Chondrocyte (in vitro differentiated cells): ENCODE measurements around the gene TMEM165. TPM values are rescaled to one million over a fixed set of nuclear protein-coding genes. Genes with fewer than 3 reads are reported as not detected.

Source experiments
- DNase-seq: peaks from one replicate; pipeline ENCODE4 v3.0.0; 2021; ENCODE audit warnings: mixed read lengths, low spot score
- H3K27ac Mint-ChIP-seq: one replicate; pipeline ENCODE4 v1.8.0; 2021; ENCODE audit warnings: mild to moderate bottlenecking, moderate library complexity, mixed read lengths; ENCODE audit not compliant: unreplicated experiment
- H3K27me3 Mint-ChIP-seq: 2 replicates; pipeline ENCODE4 v1.8.0; 2021; ENCODE audit warnings: low read depth, mixed read lengths
- H3K36me3 Mint-ChIP-seq: 2 replicates; pipeline ENCODE4 v1.8.0; 2021; ENCODE audit warnings: low read depth, mixed read lengths
- H3K4me1 Mint-ChIP-seq: 2 replicates; pipeline ENCODE4 v1.8.0; 2021; ENCODE audit warnings: low read depth, mild to moderate bottlenecking, mixed read lengths
- H3K4me3 Mint-ChIP-seq: one replicate; pipeline ENCODE4 v1.8.0; 2021; ENCODE audit warnings: mild to moderate bottlenecking, moderate library complexity, mixed read lengths; ENCODE audit not compliant: unreplicated experiment
- H3K9me3 Mint-ChIP-seq: 2 replicates; pipeline ENCODE4 v1.8.0; 2021; ENCODE audit warnings: low read depth, mixed read lengths
- CTCF ChIP-seq: fragments of 200-600 bp; sonication (generic); IDR thresholded peaks from 2 replicates; pipeline ENCODE4 v1.5.0; 2021; ENCODE audit warnings: antibody characterized with exemption, mild to moderate bottlenecking, moderate library complexity
- total RNA-seq: library from RNA; stranded (reverse); gene quantifications from 3 replicates; pipeline ENCODE4 v1.2.1, GENCODE V29; 2021

The TMEM165 gene
- total RNA-seq, 1 donor from 2014 or later = 111 TPM

GRCh38 chr4:55406545-55406944 is 10.8 kb downstream of the TMEM165 start:
- Mint-ChIP-seq H3K9me3 (no peaks in the 10 kb centered on the region), H3K27me3 (no peaks in the 10 kb centered on the region), H3K27ac (peak overlapping the region; percentile 80), H3K4me1 (peaks cover 59% of the 10 kb centered on the region), H3K36me3 (peaks cover 27% of the 10 kb centered on the region), H3K4me3 (no peak overlapping the region)
- TF ChIP-seq CTCF = no peak
- no peak for DNase-seq

- H3K4me1 Mint-ChIP-seq = peaks cover 63% of the 10 kb centered on the region
These were observed 11.4 kb downstream of the TMEM165 start for GRCh38 chr4:55407119-55407518.

DNA sequence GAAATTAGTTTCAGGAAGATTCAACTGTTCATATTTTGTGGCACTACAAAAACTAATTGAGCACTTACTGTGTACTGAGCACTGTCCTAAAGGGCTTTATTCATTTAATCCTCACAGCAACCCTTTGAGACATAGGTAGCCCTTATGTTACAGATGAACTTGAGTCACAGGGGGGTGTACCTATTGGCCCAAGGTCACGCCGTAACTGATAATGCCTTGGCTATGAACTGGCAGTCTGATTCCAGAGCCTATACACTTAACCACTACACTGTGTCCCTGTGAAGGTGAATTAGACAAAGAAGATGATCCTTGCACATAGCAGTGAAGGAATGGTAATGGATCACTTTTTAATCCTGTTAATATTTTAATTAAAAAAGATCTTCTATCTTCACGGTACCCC is 12.0 kb downstream of the TMEM165 start:
- no peak overlapping the region for H3K4me3 Mint-ChIP-seq
- no peak overlapping the region for H3K27ac Mint-ChIP-seq
- no peaks in the 10 kb centered on the region for H3K27me3 Mint-ChIP-seq
- TF ChIP-seq CTCF = no peak
- no peaks in the 10 kb centered on the region for H3K9me3 Mint-ChIP-seq
- peaks cover 31% of the 10 kb centered on the region for H3K36me3 Mint-ChIP-seq
- peaks cover 63% of the 10 kb centered on the region for H3K4me1 Mint-ChIP-seq
- DNase-seq = no peak

More at GRCh38 chr4:55407119-55407518, 11.4 kb downstream of the TMEM165 start:
- no peaks in the 10 kb centered on the region for H3K9me3 Mint-ChIP-seq
- no peaks in the 10 kb centered on the region for H3K27me3 Mint-ChIP-seq
- peaks cover 31% of the 10 kb centered on the region for H3K36me3 Mint-ChIP-seq
- TF ChIP-seq CTCF = no peak
- DNase-seq = no peak
- no peak overlapping the region for H3K4me3 Mint-ChIP-seq
- peak overlapping the region; percentile 80 for H3K27ac Mint-ChIP-seq

DNA sequence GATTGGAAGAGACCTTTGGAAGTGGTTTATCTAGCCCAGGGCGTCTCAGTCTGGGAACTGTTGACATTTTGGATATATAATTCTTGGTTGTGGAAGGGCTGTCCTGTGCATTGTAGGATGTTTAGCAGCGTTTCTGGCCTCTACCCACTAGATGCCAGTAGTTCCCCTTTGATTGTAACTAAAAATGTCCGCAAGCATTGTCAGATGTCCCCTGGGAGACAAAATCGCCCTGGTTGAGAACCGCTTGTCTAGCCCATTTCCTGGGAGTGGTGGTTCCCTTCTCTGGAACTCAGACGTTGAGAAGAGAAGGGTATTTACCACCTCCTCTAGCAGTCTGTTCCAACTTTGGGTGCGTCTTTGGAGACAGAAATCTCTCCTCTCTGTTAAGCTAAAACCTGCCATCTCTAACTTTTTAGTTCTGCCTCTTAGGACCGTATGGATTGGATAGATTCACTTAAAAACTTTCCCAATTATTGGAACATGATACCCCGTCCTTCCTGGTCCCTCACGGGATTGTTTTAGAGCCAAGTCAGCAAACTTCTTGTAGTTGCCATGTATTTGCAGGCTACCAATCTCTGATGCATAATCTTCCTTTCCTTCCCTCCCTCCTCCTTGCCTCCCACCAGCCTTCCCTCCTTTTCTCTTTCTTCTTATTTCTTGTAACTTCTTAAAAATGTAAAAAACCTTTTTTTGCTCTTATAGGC is 13.9 kb downstream of the TMEM165 start:
- H3K4me1 Mint-ChIP-seq = peaks cover 53% of the 10 kb centered on the region
- TF ChIP-seq CTCF = peak; percentile 81
- H3K36me3 Mint-ChIP-seq = peaks cover 24% of the 10 kb centered on the region
- DNase-seq = no peak
- H3K27me3 Mint-ChIP-seq = no peaks in the 10 kb centered on the region
- H3K9me3 Mint-ChIP-seq = no peaks in the 10 kb centered on the region
- peak overlapping the region; percentile 50 for H3K4me3 Mint-ChIP-seq
- H3K27ac Mint-ChIP-seq = peak overlapping the region; percentile 91

- no peak for TF ChIP-seq CTCF
- H3K36me3 Mint-ChIP-seq = peaks cover 20% of the 10 kb centered on the region
- H3K27me3 Mint-ChIP-seq = no peaks in the 10 kb centered on the region
- H3K4me3 Mint-ChIP-seq = no peak overlapping the region
- H3K9me3 Mint-ChIP-seq = no peaks in the 10 kb centered on the region
- peaks cover 49% of the 10 kb centered on the region for H3K4me1 Mint-ChIP-seq
- DNase-seq = no peak
- peak overlapping the region; percentile 91 for H3K27ac Mint-ChIP-seq
These were observed 14.7 kb downstream of the TMEM165 start for GRCh38 chr4:55410431-55410830.
